GM19043 (cell line): ENCODE data around the gene GRM4.
"Not testable (repeated sequence)": the region's sequence is repeated elsewhere in the genome, so short reads cannot be mapped to it uniquely, and the experiment has no call there.

Experiments used
- ATAC-seq: cut with Tn5 transposase; IDR thresholded peaks from one replicate; pipeline ENCODE4 v1.9.1; 2021; ENCODE audit warnings: low read depth; ENCODE audit not compliant: unreplicated experiment

GRM4 gene

DNA sequence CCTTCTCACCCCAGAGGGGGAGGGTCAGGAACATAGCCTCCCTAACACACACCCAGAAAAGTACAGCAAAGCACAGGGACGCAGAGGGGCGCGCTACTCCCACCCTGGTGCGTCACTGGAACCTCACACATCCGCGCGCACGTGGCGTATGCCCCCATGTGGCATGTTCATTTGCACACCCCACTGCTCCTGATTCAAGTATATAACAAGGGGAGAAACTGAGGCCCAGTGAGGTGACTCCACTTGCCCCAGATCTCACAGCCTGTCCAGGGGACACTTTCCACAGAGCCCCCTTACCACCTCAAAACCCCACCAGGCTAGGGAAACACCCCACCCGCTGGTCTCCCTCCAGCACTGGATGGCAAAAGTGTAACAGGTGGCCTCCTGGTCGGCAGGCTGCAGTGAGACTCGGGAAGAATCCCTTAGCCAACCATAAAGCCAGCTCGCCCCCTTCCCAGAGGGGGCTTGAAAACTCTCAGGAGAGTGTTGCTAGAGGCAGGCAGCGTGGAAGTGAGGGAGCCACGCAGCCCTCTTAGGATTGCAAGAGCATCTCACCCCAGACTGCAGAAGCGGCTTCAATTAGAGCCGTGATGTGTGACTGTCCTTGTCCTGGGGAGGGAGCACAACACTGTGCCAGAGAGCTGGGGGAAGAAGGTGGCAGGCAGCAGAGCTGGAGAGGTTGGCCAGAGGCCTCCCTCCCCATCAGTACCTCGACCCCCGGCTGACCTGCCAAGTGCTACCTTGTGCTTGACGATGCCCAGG is at the start of gene GRM4:
Gene GRM4 (minus strand): TSS at position 67 of the 762 bp plus-strand sequence. CDS start 12,591 bp downstream, outside the sequence.
- ATAC-seq: no peak

DNA sequence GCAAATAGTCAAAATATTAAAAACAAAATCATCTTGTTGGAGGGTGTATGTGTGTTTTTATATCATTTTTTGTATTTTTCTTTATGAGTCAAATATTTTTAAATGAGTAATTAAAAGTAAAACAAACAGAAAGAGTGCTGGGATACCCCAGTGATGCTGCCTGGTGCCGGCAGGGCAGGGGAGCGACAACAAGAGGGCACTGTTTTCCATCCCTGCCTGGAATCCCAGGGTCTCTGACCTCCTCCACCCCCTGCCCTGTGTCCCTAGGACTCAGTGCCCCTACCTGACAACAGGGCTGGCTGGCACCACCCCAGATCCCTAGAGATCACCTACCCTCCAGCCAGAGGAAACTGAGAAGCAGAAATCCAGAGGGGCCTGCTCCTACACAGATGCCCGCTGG is 48.9 kb upstream of the GRM4 start:
- no peak for ATAC-seq

DNA sequence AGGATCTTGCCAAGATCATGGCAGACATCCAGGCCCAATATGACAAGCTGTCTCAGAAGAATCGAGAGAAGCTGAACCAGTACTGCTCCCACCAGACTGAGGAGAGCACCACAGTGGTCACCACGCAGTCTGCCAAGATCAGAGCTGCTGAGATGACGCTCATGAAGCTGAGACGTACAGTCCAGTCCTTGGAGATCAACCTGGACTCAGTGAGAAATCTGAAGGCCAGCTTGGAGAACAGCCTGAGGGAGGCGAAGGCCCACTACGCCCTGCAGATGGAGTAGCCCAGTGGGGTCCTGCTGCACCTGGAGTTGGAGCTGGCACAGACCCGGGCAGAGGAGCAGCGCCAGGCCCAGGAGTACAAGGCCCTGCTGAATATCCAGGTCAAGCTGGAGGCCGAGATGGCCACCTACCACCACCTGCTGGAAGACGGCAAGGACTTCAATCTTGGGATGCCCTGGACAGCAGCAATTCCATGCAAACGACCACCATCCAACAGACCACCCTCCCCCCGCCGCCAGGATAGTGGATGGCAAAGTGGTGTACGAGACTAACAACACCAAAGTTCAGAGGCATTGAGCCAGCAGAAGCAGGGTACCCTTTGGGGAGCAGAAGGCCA is 44.7 kb upstream of the GRM4 start:
- no peak for ATAC-seq

DNA sequence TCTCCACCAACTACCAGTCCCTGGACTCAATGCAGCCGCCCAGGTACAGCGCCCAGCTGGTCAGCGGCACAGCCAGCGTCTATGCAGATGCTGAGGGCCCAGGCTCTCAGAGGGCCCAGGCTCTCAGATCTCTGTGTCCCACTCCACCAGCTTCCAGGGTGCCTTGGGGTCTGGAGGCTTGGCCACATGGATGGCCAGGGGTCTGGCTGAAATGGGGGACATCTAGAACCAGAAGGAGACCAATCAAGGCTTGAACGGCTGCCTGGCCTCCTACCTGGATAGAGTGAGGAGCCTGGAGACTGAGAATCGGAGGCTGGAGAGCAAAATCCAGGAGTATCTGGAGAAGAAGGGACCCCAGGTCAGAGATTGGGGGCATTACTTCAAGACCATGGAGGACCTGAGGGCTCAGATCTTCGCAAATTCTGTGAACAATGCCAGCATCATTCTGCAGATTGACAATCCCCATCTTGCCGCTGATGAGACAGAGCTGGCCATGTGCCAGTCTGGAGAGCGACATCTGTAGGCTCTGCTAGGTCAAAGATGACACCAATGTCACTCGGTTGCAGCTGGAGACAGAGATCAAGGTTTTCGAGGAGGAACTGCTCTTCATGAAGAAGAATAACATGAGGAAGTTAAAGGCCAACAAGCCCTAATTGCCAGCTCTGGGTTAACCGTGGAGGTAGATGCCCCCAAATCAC is 44.1 kb upstream of the GRM4 start:
- ATAC-seq: no peak

DNA sequence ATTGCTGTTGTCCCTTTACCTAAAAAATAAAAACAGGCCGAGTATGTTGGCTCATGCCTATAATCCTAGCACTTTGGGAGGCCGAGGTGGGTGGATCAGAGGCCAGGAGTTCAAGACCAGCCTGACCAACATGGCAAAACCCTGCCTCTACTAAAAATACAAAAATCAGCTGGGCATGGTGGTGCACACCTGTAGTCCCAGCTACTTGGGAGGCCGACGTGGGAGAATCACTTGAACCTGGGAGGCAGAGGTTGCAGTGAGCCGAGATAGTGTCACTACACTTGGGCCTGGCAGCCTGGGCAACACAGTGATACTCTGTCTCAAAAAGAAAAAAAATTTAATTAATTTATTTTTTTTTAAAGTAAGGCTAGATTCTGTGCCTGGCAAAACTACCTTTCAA is 38.8 kb upstream of the GRM4 start:
- not testable (repeated sequence) for ATAC-seq

DNA sequence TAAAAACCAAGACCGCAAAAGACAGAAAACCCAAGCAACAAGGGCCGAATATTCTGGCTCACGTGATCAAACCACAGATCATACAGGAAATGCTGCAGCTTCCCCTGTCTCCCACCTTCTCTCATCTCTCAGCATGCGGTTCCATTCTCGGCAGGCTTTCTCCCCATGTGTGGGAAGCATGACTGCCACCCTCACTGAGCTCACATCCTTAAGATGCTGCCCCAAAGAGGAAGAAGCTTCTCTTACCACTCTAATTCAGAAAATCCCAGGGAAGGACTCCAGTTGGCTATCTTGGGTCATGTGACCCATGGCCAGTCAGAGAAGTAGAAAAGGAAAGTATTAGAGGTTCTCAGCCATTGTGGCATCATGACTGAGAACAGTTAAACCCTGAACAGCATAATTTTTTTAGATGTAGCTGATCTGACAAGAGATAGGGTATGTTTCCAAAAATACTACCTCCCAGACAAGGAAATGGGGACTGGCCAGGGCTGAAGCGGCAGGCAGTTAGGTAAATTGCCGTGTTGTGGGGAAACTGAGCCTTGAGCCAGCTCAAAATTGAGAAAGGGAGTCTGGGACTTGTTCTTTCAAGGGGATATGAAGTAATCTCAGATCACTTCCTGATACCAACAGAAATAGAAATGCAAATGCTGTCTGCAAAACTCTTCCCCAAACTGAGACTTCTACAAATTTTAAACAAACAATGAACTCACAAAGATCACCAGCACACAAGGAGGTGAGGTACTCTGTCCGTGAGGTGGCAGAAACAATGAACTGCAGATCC is 37.1 kb upstream of the GRM4 start:
- ATAC-seq: no peak

DNA sequence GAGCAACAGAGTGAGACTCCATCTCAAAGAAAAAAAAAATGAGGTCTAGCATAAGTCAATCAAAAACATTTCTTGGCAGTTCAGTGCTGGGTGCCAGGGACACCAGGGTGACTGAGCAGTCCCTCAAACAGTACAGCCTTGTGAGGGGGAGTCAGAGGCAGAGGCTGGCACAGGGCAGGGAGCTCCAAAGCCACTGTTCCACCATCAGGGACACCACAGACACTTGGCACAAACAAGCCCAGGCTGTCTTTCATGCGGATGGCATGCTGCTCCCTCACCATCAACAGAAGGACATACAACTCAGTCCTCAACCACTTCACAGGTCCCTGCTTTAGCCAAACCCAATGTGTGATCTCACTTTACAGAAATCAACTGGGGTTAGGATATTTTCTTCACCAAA is 36.0 kb upstream of the GRM4 start:
- ATAC-seq: no peak

DNA sequence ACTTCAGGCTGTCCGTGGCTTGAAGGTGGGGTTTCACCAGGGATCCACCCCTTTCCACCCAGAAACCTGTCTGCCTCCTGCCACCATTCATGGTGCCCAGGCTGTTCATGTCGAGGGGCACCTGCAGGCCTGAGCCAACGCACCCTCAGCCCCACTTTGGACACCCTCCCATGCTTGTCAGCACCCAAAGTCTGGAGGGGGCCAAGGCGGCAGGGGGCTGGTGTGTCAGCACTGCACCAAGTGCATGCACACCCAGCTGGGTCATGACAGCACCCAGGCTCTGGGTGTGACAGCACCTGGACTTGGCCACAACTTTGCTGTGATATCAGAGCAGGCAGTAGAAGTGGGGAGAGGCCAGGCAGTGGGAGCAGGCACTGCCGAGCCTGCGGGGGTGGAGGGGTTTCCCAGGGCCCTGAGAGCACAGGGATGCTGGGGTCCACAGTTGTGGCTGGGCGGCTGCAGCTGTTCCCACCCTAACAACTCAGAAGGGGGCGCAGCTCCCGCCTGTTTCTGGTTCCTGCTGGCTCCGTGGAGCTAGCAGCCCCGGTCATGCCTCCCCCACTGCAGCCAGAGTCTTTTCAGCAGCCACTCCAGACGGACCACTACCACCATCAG is 33.3 kb upstream of the GRM4 start:
- ATAC-seq: no peak

DNA sequence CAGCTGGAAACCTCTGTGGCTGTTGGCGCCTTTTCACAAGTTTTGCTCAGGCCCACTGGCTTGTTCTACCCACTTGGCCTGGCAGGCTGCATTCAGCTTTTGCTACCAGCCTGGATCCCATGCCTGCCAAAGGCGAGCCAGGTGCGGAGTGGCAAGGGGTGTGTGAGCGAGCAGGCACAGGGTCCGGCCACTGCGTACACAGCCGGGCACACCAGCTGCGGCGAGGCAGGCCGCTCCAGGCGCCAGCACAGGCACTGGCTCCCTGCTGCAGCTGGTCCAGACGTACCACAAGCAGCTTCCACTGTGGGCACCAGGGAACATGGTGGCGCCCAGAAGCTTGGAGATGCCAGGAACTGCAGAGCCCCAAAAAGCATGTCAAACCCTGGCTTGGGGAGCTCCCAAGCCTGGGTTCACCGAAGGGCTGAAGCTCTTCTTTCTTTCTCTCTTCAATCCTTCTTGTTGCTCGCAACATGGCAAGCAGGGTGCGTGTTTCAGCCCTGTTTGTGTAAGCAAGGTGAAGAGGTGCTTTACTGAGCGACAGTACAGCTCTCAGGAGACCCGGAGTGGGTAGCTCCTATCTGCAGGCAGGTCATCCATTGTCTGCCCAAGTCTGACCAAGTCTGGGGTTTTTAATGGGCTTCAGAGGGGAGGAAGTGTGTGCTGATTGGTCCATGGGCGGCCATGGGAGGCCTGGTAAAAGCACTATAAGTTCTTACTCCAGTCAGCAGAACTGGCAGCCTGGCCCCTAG is 32.6 kb upstream of the GRM4 start:
- no peak for ATAC-seq

DNA sequence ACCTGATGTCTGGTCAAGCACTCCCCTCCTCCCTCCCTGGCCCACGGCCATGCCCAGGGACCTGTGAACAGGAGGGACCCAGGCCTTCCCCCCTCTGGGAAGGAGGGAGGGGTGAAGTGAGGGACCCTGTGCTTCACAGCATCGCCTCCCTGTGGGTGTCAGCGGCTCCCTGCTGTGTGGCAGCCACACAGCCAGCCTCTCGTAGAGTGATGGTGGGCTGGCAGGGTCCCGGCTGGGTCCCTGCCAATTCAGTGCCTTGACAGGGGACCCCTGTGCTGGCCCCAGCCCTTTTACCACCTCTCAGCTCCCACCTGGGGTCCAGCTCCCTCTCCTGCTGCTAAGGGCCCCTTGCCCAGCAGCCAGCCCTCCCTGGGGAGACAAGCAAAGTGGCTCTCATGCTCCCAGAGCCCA is 31.3 kb upstream of the GRM4 start:
- no peak for ATAC-seq

DNA sequence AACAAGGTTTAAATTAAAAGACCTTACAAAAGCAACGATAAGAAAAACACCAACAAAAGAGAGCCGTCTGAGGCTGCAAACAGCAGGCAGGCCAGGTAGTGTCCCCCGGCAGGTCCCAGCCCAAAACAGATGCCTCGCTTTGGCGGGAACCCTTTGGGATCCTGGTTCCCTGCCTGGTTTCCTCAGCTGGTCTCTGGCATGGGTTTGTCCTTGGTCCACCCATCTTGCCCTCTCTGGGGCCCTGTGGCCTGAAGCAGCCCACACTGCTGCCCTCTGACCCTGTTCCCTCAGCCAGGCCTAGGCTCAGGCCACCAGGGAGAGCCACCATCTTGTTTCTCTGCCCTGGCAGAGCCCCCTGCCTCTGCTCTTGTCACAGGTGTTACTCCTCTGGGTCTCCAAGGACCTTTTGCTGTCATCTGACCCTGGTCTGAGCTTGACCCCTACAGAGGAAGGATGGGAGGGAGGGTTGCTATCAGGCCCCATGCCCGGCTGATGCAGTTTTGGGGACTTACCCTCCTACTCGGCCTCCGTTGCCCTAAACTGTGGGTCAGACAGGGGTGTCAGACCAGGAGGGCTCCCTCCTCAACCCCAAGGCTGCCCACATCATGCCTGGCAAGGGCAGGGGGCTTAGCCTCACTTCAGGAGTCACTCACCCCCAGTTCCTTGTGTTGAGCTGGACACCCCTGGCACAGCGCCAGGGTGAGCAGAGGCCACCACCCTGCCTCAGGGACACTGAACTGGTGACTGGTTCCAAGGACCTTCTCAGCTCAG is 30.6 kb upstream of the GRM4 start:
- no peak for ATAC-seq

DNA sequence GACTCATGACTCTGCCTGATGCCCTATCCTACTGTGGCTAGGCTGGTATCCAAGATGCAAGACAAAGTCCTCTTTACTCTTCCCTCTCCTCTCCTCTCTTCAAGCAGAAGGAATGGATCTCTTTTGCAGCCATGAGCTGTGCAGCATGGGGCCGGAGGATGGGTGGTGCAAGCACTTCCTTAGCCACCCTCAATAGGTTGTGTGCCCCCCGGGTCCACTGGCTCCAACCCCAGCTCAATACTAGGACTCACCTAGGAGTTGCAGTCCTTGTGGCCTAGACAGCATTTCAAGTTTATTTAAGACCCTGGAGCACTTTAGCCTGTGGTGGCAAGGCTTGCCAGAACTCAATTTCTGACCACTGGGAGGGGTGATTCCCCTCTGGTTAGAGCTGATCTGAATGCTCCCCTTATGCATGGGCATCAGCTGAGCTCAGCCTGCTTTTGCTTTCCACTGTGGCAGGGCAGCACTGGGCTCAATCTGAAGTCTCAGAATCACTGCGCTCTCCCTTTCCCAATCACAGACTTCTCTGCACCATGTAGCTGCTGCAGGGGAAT is 29.0 kb upstream of the GRM4 start:
- no peak for ATAC-seq

DNA sequence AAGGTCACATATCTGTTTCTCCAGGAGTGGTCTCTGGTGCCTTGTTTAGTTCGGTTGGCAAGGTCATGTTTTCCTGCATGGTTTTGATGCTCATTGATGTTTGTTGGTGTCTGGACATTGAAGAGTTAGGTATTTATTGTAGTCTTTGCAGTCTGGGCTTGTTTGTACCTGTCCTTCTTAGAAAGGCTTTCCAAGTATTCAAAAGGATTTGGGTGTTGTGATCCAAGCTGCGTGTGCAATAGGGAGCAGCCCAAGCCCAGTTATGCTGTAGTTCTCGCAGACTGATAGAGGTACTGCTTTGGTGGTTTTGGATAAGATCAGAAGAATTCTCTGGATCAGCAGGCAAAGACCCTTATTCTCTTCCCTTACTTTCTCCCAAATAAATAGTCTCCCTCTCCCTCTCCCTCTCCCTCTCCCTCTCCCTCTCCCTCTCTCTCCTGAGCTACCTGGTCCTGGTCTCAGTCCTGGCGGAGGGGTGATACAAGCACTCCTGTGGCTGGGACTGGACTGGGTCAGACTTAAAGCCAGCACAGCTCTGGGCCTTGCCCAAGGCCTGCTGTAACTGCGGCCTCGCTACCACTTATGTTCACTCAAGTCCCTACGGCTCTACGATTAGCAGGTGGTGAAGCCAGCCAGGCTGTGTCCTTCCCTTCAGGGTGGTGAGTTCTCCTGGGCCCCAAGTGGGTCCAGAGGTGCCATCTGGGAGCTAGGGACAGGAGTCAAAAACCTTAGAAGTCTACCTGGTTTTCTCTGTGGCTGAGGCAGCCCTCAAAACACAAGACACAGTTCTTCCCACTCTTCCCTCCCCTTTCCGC is 27.3 kb upstream of the GRM4 start:
- ATAC-seq: no peak

DNA sequence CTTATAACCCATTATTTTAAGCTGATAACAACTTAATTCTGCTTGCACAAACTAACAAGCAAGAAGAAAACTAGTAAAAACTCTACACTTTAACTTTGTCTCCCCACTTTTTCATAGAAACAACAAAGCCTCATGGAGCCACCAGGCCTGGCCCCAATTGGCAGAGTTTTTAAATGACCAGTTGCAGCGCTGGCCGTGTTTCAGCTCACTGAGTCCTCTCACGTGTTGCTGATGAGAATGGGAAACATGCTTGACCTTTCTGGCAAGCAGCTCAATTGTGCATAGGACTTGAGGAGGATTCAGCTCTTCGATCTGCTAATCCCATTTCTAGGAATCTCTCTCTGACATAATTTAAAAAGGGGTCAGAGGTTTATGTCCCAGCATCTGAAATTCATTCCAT is 24.5 kb upstream of the GRM4 start:
- ATAC-seq: no peak

DNA sequence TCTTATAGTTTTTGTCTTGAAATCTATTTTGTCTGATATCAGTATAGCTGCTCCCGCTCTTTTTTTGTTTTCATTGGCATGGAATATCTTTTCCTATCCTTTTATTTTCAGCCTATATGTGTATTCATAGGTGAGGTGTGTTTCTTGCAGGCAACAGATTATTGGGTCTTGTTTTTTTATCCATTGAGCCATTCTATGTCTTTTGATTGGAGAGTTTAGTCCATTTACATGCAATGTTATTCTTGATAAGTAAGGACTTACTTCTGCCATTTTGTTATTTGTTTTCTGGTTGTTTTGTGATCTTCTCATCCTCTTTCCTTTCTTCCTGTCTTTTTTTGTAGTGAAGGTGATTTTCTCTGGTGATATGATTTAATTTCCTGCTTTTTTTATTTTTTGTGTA is 24.0 kb upstream of the GRM4 start:
- no peak for ATAC-seq

DNA sequence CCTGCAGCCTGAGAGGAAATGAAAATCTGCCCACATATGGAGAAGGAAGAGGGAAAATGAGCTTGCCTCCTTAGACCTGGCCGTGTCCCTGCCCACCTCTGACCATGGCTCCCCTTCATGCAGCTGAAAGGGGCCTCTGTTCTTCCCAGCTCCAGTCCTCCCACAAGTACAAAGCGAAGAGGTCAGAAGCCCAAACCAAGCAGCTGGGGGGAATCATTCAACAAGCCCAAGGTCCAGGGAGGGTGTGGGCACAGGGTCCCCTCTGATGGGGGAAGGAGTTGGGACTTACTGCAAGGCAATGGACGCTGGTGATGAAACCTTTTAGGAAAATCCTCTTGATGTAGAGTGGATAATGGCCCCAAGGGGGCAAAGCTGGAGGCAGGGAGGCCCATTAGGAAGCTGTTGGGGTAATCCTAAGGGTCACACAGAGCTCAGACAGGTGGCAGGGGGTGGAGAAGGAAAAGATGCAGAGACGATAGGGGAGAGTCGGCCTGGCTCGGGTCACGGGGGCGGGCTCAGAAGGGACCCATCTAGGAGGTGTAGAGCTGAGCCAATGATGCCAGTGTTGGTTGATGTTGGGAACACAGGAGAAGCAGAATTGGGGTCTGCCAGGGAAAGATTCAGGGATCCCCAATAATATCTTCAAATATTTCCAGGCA is 16.1 kb upstream of the GRM4 start:
- ATAC-seq: no peak

DNA sequence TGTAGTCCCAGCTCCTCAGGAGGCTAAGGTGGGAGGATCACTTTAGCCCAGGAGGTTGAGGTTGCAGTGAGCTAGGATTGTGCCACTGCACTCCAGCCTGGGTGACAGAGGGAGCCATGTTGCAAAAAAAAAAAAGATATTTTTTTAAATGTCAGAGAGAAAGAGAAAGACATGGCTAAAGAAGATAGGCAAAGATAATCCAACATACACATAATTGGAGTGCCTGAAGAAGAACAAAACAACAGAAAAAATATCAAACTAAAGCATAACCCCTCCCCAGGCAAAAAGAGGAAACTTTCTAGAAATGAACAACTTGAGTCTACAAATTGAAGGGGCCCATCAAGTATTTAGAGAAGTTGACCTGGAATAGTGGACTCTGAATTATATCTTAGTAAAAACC is 14.0 kb upstream of the GRM4 start:
- no peak for ATAC-seq

DNA sequence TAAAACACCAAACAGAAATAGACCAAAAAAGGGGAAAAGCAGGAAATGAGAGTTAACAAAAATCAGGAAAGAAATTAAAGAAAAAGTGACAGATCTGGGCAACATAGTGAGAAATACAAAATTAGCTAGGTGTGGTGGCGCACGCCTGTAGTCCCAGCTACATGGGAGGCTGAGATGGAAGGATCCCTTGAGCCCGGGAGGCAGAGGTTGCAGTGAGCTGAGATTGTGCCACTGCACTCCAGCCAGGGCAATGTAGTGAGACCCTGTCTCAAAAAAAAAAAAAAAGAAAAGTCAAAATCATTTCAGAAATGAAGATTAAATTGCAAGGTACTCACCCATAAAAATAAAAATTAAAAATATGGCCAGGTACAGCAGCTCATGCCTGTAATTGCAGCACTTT is 13.0 kb upstream of the GRM4 start:
- no peak for ATAC-seq
